ENCODE measurements around the gene TMEM164.
A peak's percentile ranks its signal among the peaks of the same experiment; 100 is the strongest.

The TMEM164 gene

DNA sequence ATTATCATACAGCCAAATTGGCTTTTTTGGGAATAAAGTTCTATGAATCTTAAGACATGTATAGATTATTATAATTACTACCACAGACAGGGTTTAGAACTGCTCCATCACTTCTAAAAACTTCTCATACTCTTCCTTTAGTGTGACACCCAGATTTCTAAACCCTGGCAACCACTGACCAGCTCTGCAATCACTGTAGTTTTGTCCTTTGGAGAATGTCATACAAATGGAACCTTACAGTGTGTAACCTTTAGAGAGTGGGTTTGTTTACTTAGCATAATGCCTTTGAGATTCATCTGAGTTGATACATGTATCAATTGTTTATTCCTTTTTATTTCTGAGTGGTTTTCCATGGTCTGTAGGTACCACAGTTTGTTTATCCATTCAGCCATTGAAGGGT is 95.0 kb downstream of the TMEM164 start:
- no peak overlapping the region for H3K4me3 ChIP-seq (replicated peaks; ENCODE audit: insufficient read depth, low read length)
- no peaks in the 10 kb centered on the region for H3K27me3 ChIP-seq (ENCODE audit: insufficient read depth, poor library complexity, severe bottlenecking)
- H3K27ac ChIP-seq (replicated peaks), result no peak overlapping the region
- TF ChIP-seq SPI1 (IDR thresholded peaks at IDR 0.05; ENCODE audit: borderline replicate concordance, low read depth), result no peak
- TF ChIP-seq GABPA (IDR thresholded peaks at IDR 0.05; ENCODE audit: low read depth), result no peak
- TF ChIP-seq, protein P1, sequence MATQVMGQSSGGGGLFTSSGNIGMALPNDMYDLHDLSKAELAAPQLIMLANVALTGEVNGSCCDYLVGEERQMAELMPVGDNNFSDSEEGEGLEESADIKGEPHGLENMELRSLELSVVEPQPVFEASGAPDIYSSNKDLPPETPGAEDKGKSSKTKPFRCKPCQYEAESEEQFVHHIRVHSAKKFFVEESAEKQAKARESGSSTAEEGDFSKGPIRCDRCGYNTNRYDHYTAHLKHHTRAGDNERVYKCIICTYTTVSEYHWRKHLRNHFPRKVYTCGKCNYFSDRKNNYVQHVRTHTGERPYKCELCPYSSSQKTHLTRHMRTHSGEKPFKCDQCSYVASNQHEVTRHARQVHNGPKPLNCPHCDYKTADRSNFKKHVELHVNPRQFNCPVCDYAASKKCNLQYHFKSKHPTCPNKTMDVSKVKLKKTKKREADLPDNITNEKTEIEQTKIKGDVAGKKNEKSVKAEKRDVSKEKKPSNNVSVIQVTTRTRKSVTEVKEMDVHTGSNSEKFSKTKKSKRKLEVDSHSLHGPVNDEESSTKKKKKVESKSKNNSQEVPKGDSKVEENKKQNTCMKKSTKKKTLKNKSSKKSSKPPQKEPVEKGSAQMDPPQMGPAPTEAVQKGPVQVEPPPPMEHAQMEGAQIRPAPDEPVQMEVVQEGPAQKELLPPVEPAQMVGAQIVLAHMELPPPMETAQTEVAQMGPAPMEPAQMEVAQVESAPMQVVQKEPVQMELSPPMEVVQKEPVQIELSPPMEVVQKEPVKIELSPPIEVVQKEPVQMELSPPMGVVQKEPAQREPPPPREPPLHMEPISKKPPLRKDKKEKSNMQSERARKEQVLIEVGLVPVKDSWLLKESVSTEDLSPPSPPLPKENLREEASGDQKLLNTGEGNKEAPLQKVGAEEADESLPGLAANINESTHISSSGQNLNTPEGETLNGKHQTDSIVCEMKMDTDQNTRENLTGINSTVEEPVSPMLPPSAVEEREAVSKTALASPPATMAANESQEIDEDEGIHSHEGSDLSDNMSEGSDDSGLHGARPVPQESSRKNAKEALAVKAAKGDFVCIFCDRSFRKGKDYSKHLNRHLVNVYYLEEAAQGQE (IDR thresholded peaks at IDR 0.05; ENCODE audit: insufficient replicate concordance, low read depth), result no peak
- TF ChIP-seq, protein P2, sequence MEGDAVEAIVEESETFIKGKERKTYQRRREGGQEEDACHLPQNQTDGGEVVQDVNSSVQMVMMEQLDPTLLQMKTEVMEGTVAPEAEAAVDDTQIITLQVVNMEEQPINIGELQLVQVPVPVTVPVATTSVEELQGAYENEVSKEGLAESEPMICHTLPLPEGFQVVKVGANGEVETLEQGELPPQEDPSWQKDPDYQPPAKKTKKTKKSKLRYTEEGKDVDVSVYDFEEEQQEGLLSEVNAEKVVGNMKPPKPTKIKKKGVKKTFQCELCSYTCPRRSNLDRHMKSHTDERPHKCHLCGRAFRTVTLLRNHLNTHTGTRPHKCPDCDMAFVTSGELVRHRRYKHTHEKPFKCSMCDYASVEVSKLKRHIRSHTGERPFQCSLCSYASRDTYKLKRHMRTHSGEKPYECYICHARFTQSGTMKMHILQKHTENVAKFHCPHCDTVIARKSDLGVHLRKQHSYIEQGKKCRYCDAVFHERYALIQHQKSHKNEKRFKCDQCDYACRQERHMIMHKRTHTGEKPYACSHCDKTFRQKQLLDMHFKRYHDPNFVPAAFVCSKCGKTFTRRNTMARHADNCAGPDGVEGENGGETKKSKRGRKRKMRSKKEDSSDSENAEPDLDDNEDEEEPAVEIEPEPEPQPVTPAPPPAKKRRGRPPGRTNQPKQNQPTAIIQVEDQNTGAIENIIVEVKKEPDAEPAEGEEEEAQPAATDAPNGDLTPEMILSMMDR (IDR thresholded peaks at IDR 0.05; ENCODE audit: insufficient read depth, low read length), result no peak
- no peak for TF ChIP-seq POLR2AphosphoS5 (IDR thresholded peaks at IDR 0.05; ENCODE audit: low read depth)
- no peak for DNase-seq (ENCODE audit: low read depth in 1 of 2, low spot score in 1 of 2)

DNA sequence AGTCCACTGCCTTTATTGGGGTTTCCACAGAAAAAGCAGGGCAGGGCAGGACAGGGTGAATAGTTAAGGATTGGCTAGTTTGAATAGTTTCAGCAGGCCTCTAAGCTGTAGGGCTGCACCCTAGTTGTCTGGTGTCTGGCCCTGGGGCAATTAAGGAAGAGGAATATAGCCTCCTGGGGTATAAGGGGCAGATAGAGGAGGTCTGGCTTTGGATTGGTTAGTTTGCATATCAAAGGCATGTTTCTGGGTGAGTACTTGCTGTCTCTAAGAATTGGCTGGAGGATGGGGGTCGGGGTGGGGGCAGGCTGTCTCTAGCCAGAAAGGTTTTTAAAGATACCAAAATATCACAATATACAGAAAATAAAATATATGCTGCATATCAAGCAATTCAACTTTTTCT is 100.4 kb downstream of the TMEM164 start:
- no peak overlapping the region for H3K27ac ChIP-seq (replicated peaks)
- TF ChIP-seq POLR2AphosphoS5 (IDR thresholded peaks at IDR 0.05; ENCODE audit: low read depth) (no peak), GABPA (IDR thresholded peaks at IDR 0.05; ENCODE audit: low read depth) (no peak), SPI1 (IDR thresholded peaks at IDR 0.05; ENCODE audit: borderline replicate concordance, low read depth) (no peak)
- TF ChIP-seq, protein P1 (IDR thresholded peaks at IDR 0.05; ENCODE audit: insufficient replicate concordance, low read depth), result no peak
- TF ChIP-seq, protein P2 (IDR thresholded peaks at IDR 0.05; ENCODE audit: insufficient read depth, low read length), result no peak
- no peak overlapping the region for H3K4me3 ChIP-seq (replicated peaks; ENCODE audit: insufficient read depth, low read length)
- no peaks in the 10 kb centered on the region for H3K27me3 ChIP-seq (ENCODE audit: insufficient read depth, poor library complexity, severe bottlenecking)
- no peak for DNase-seq (ENCODE audit: low read depth in 1 of 2, low spot score in 1 of 2)

DNA sequence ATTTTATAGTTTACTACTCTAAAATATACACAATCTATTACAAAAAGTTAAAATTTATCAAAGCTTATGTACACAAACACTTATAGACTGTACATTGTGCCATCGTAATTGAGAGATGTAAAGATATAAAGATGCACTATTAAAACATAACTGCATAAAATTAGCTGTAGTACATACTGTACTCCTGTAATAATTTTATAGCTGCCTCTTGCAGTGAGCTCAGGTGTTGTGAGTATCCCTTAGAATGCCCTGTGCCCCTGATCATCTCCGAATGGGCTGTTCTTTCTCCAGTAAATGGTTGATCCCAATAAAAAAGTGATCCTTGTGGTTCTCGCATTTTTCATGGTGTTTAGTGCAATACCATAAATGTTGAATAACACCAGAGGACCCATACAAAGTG is 101.2 kb downstream of the TMEM164 start:
- TF ChIP-seq, protein P2 (IDR thresholded peaks at IDR 0.05; ENCODE audit: insufficient read depth, low read length), result no peak
- Histone ChIP-seq H3K4me3 (replicated peaks; ENCODE audit: insufficient read depth, low read length) (no peak overlapping the region), H3K27me3 (ENCODE audit: insufficient read depth, poor library complexity, severe bottlenecking) (no peaks in the 10 kb centered on the region), H3K27ac (replicated peaks) (no peak overlapping the region)
- no peak for DNase-seq (ENCODE audit: low read depth in 1 of 2, low spot score in 1 of 2)

DNA sequence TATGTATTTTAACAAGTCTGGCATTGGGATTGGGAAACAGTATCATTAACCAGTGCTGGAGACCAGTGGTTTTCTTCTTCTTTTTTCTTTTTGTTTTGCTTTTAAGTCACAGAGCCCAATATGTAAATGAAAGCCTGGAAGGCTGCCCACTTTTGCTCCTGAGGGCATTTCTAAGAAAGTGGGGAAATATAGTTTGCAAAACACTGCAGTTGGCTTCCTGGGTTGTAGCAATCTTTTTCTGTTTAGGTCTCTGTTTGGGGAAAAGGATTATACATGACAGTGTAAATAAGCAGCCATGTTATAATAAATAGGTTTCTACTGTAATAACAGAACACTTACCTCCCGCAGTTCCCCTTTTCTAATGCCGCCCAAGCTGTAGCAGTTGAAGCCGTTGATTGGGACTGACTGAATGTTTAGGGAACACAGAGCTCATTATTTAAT is 105.5 kb downstream of the TMEM164 start:
- TF ChIP-seq SPI1 (IDR thresholded peaks at IDR 0.05; ENCODE audit: borderline replicate concordance, low read depth) (peak; percentile 96), POLR2AphosphoS5 (IDR thresholded peaks at IDR 0.05; ENCODE audit: low read depth) (no peak)
- Histone ChIP-seq H3K27ac (replicated peaks) (peak overlapping the region; percentile 77), H3K27me3 (ENCODE audit: insufficient read depth, poor library complexity, severe bottlenecking) (no peaks in the 10 kb centered on the region), H3K4me3 (replicated peaks; ENCODE audit: insufficient read depth, low read length) (no peak overlapping the region)
- peak in 1 of 2 experiments; percentile 76 for DNase-seq (ENCODE audit: low read depth in 1 of 2, low spot score in 1 of 2)
